Lower lobe of right lung (tissue), 2 donors: ENCODE data around the gene S100A4. TPM values are rescaled to one million over a fixed set of nuclear protein-coding genes. Genes with fewer than 3 reads are reported as not detected.

ENCODE experiments used
- ATAC-seq, 2 donors: fragments of 200-7000 bp; cut with Tn5 transposase; one replicate each; pipeline ENCODE4 v1.9.1; 2020 to 2022; ENCODE audit warnings: mild to moderate bottlenecking in 2 of 2, moderate library complexity in 2 of 2
- DNase-seq: peaks from one replicate; pipeline ENCODE4 v3.0.0-alpha.2; 2020
- H3K27ac ChIP-seq: fragments of 200-600 bp; one replicate; pipeline ENCODE4 v1.8.0; 2022
- H3K27me3 ChIP-seq: fragments of 200-600 bp; one replicate; pipeline ENCODE4 v1.8.0; 2022; ENCODE audit warnings: low read depth
- H3K36me3 ChIP-seq: fragments of 200-600 bp; one replicate; pipeline ENCODE4 v1.8.0; 2022; ENCODE audit warnings: mild to moderate bottlenecking
- H3K4me1 ChIP-seq: fragments of 200-600 bp; one replicate; pipeline ENCODE4 v1.8.0; 2022
- H3K4me3 ChIP-seq: fragments of 200-600 bp; one replicate; pipeline ENCODE4 v1.8.0; 2022; ENCODE audit warnings: mild to moderate bottlenecking
- H3K9me3 ChIP-seq: fragments of 200-600 bp; one replicate; pipeline ENCODE4 v1.8.0; 2022
- intact Hi-C: fragments of 100-400 bp; cut with DNase I; formaldehyde crosslinking; loops from one replicate; pipeline ENCODE4 v1.11.0; 2022
- total RNA-seq: library from RNA; stranded (reverse); fragmentation: NEBNext Ultra II Directional; extraction: Animal tissue kit (Norgen Biotek cat#: 25700); gene quantifications from one replicate; pipeline ENCODE4 v1.2.1, GENCODE V29; 2021
- TF ChIP-seq, protein P1 (sequence below): fragments of 200-600 bp; IDR thresholded peaks from one replicate; pipeline ENCODE4 v1.8.0; 2022; ENCODE audit warnings: antibody characterized with exemption, mild to moderate bottlenecking
- donor health status: DM: no; HTN: yes; CAD: no; lungs with severe emphysema.

The S100A4 gene
- total RNA-seq, 1 donor from 2014 or later: 600 TPM

DNA sequence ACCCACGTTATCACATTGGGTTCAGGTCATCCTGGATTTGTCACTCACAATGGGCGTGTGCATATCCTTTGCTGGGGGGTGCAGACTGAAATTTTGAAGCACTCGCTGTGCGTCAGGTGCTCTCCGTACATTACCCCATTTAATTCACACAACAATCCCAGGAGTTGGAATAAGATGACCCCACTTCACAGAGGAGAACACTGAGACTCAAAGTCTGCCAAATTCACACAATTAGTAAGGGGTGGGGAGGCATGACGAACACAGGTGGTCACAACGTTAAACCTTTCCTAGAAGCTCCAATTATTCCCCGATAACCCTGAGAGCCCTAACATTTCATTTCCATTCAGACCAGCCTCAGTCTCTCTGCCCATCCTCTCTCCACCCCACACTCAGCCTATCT, 23.9 kb upstream of the S100A4 start:
- no peak for DNase-seq
- intact Hi-C loops: loop anchor here (5.0 to 10.0 kb wide), 2 partner anchors 37 to 55 kb away; no protein-coding TSS in a partner anchor
- peaks cover 60% of the 10 kb centered on the region for H3K4me1 ChIP-seq
- H3K4me3 ChIP-seq: no peak overlapping the region
- ATAC-seq: no peak
- no peaks in the 10 kb centered on the region for H3K9me3 ChIP-seq
- H3K36me3 ChIP-seq: no peaks in the 10 kb centered on the region
- TF ChIP-seq, protein P1, sequence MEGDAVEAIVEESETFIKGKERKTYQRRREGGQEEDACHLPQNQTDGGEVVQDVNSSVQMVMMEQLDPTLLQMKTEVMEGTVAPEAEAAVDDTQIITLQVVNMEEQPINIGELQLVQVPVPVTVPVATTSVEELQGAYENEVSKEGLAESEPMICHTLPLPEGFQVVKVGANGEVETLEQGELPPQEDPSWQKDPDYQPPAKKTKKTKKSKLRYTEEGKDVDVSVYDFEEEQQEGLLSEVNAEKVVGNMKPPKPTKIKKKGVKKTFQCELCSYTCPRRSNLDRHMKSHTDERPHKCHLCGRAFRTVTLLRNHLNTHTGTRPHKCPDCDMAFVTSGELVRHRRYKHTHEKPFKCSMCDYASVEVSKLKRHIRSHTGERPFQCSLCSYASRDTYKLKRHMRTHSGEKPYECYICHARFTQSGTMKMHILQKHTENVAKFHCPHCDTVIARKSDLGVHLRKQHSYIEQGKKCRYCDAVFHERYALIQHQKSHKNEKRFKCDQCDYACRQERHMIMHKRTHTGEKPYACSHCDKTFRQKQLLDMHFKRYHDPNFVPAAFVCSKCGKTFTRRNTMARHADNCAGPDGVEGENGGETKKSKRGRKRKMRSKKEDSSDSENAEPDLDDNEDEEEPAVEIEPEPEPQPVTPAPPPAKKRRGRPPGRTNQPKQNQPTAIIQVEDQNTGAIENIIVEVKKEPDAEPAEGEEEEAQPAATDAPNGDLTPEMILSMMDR: no peak
- H3K27ac ChIP-seq: no peak overlapping the region
- no peaks in the 10 kb centered on the region for H3K27me3 ChIP-seq

DNA sequence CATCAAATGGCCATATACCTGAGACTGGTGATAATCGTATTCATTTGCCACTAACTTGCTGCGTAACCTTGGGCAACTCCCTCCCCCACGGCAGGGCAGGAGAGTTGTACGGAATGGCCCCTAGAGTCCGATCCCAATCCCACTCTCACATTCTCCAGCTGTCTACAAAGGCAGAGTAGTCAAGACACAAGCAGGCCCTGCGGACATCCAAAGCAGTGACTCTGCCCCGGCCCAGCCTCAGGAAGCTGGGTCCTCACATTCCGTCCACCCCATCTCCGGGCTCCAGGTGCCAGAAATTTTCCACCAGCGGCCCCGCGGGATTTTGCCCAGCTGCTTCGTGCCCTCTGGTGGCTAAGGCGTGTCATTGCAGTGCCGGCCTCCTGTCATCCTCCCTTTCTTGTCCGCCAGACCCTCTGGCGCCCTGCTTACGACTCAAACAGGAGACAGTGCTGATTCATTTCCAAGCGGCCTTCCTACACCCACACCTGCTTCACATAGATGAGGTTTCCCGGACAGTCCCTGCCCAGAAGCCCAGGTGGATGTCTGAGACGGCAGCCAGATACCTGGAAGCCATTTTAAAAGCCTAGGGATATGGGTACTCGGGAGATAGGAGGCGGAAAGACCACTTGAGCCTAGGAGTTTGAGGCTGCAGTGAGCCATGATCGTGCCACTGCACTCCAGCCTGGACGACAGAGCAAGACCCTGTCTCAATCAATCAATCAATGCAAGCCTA, 22.9 kb upstream of the S100A4 start:
- H3K4me1 ChIP-seq: peaks cover 56% of the 10 kb centered on the region

DNA sequence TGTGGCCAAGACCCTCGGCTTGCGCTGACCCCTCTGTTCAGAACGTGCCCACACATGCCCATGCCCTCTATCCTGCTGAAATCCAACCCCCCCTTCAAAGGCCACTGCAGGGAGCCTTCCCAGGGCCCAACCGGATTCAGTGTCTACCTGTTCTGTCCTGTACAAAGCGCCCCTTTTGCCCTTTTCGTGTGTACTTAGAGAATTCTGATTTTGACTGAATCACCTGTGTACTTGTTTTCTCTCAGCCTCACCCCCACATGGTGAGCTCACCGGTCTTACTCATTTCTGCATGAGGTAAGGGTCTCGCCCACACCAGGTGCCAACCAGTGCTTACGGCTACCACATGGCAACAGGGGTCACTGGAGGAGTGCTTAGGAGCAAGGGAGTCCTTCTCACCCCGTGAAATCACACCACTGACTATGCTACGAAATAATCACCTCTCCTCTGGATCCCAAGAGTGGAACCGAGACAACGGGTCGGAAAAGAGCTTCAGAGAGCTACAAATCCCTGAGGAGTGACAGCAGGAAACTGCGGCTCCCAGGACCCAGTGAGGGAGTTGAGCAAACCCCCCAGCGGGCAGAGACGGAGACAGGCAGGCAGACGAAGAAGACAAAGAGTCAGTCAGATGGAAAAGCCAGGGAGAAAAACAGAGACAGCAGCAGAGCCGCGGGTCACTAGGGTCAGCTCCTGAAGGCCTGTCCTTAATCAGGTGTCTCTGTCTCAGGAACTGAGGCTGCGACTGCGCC, 22.2 kb upstream of the S100A4 start:
- ATAC-seq (peak in 1 of 2 donors; percentile 5), DNase-seq (no peak)
- no peaks in the 10 kb centered on the region for H3K36me3 ChIP-seq
- no peaks in the 10 kb centered on the region for H3K9me3 ChIP-seq
- peak overlapping the region; percentile 94 for H3K27ac ChIP-seq
- H3K4me3 ChIP-seq: peak overlapping the region; percentile 35
- TF ChIP-seq, protein P1: no peak
- H3K27me3 ChIP-seq: no peaks in the 10 kb centered on the region
- intact Hi-C loops: loop anchor here (5.0 to 10.0 kb wide), 2 partner anchors 35 to 53 kb away; no protein-coding TSS in a partner anchor
- H3K4me1 ChIP-seq: peaks cover 48% of the 10 kb centered on the region

More for the DNA sequence above, 22.9 kb upstream of the S100A4 start:
- ATAC-seq (peak; percentile 30 to 55), DNase-seq (peak; percentile 93)
- H3K27me3 ChIP-seq: no peaks in the 10 kb centered on the region
- H3K4me3 ChIP-seq: peak overlapping the region; percentile 35
- TF ChIP-seq, protein P1: peak; percentile 99
- intact Hi-C loops: loop anchor here (5.0 to 10.0 kb wide), 2 partner anchors 36 to 54 kb away; no protein-coding TSS in a partner anchor
- no peaks in the 10 kb centered on the region for H3K9me3 ChIP-seq
- peak overlapping the region; percentile 94 for H3K27ac ChIP-seq
- H3K36me3 ChIP-seq: no peaks in the 10 kb centered on the region

DNA sequence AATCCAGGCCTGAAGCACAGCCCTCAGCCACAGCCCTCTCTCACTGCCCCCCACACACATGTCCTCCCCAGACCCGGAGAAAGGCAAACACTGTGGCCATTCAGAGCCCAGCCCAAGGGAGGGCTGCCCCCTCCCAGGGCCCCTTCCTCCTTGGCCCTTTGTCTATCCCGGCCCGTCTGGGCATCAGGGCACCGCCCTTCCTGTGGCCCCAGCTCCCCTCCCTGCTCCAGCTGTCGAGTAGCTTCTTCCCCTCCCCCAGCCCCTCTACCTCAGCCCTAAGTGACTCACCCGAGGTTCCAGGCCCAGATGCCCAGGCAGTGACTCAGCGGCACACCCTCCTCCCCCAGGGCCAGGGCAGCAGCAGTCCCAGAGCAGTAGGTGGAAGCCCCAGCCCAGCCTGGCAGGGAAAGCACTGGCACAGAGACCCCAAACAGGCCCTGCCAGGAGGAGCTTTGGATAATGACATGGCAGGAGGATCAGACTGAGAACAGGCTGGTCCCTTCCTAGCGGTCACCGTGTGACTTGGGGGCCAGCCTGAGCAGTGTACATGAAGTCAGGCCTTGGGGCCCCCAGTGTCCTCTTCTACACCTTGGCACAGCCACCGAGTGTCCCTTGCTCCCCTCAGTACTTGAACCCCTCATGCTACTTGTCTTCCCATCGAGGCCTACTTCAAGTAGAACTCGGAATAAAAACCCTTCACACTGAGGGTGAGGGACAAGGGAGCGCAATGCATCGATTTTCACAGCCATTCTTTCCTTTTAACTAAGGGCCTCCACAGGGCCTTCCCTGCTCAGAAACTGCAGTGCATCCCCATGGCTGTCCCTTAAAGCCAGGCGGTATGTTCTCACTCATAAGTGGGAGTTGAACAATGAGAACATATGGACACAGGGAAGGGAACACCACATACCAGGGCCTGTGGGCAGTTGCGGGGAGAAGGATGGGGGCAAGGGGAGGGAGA, 21.1 kb upstream of the S100A4 start:
- TF ChIP-seq, protein P1: no peak
- no peaks in the 10 kb centered on the region for H3K27me3 ChIP-seq
- DNase-seq: peak; percentile 98
- no peaks in the 10 kb centered on the region for H3K36me3 ChIP-seq
- H3K9me3 ChIP-seq: no peaks in the 10 kb centered on the region
- peak; percentile 92 to 96 for ATAC-seq
- peak overlapping the region; percentile 20 for H3K4me3 ChIP-seq
- H3K27ac ChIP-seq: peak overlapping the region; percentile 94
- peaks cover 42% of the 10 kb centered on the region for H3K4me1 ChIP-seq
- intact Hi-C loops: loop anchor here (5.0 to 10.0 kb wide), 2 partner anchors 34 to 52 kb away; no protein-coding TSS in a partner anchor
